Thyroid gland (tissue), 4 donors: ENCODE data around the gene PDE6C.

ENCODE experiments used
- CTCF ChIP-seq, 6 experiments: fragments of 200-600 bp in 3 of 6; fragments of 450-650 bp in 3 of 6; sonication (generic) in 3 of 6; IDR thresholded peaks; one replicate each; pipeline ENCODE4 v1.5.1; 2016 to 2019; ENCODE audit warnings: antibody characterized with exemption in 6 of 6, mild to moderate bottlenecking in 2 of 6, inconsistent platforms in 1 of 6, moderate library complexity in 1 of 6
- POLR2A ChIP-seq, 2 donors: fragments of 450-650 bp; IDR thresholded peaks; one replicate each; pipeline ENCODE4 v1.6.1; 2017; ENCODE audit warnings: antibody characterized with exemption in 2 of 2, mild to moderate bottlenecking in 2 of 2, moderate library complexity in 1 of 2

DNA sequence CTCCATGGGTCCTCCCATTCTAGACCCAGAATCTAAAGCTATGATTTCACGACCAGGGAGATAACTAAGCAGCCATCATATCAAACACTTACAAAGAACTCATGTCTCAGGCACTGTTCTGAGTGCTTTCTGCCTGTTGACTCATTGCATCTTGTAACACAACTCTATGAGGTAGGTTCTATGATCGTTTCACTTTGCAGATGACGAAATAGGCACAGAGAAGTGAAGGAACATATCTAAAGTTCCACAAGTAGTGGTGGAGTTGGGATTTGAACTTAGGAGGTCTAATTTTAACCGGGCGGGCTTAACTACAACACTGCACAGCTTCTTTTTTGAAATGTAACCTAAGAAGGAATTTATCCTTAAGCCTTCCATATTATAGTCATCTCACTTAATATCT lies 14.2 kb upstream of the PDE6C start:
- no peak for TF ChIP-seq POLR2A (IDR thresholded peaks at IDR 0.05)
- TF ChIP-seq CTCF (IDR thresholded peaks at IDR 0.05) = no peak
